Measurements from ENCODE around the gene LRP1. TPM values are rescaled to one million over a fixed set of nuclear protein-coding genes. Genes with fewer than 3 reads are reported as not detected.
A peak's percentile ranks its signal among the peaks of the same experiment; 100 is the strongest.

LRP1 gene
- 5.8 and 6.5 TPM in 2 replicates for total RNA-seq (2014; rRNA removed; shearing (Covaris generic))

DNA sequence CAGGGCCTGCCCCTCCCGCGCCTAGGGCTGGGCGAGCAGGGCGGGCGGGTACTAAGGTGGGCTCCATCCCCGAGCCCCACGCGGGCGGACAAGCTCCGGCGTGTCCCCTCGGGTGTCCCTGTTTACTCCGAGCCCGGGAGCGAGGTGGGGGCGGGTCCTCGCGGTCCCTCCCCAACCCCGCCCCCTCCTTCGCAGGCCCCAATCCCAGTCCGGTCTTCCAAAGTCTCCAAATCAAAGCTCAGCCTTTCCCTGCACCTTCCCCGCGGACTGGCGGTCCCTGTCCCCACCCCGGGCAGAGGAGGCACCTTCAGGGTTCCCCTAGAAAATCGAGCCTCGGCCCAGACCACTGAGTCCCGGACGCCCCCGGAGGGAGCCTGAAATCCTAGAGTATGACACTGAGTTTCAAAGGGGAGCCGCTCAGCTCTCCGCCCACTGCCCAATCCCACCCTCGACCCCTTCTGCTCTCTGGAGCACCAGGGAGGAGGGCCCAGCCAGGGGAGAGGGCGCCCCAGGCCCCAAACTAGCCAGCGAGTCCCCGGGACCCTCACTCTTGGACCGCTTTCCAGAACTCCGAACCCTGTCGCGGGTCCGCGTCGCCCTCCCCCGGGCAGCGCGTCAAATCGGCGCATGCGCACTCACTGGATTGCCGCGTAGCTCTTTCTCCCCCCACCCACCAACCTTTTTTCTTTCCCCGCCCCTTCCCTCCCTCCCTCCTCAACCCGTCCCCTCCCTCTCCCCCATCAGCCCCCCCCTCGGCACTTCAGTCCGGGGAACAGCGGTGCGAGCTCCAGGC lies at the start of gene LRP1:
Gene LRP1, plus strand, starts transcription at position 758 of the 793 bp plus-strand sequence. CDS start 482 bp downstream, outside the sequence.
- peak; percentile 65 for DNase-seq (ENCODE audit: low spot score)

DNA sequence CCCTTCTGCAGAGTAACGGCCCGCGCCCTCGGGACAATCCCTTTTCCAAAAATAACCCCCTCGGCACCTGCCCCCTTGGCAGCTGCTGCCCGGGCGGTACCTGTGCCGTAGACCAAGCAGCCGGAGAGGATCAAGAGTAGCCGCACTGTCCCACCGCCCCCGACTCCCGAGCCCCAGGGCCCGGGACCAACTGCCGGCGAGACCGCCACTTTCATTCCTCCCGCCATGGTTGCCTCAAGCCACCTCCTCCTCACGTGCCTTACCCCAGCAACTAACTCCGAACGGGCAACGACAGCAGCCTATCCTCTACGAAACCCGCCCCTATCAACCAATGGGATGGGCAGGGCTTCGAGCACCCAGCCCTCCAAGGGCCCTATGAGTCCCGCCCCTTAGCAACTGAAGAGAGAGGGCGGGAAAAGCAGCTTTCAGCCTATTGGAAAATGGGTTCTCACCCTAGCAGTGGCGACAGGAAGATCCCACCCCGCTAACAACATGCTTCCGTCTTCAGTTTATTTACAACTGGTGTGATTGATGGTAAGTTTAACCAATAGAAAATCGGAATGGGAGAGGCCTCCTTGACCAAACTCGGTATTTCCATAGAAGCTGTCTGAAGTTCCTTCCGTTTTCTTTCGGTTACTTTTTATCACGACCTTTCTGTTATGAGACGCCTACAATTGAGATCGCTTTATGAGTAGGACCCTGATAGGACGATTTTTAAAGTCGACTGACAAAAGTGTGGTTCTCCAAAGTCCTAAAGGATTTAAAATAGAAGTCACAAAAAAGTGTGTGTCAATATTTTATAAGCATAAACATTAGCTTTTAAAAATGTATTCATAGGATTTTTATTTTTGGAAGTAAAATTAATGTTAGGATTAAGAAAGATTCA lies 49.5 kb upstream of the LRP1 start, which contains the start of gene NEMP1:
Gene NEMP1, minus strand, starts transcription at position 273 of the 886 bp plus-strand sequence. Its CDS starts 46 bp downstream, at position 227.
- peak; percentile 100 for DNase-seq (ENCODE audit: low spot score)

DNA sequence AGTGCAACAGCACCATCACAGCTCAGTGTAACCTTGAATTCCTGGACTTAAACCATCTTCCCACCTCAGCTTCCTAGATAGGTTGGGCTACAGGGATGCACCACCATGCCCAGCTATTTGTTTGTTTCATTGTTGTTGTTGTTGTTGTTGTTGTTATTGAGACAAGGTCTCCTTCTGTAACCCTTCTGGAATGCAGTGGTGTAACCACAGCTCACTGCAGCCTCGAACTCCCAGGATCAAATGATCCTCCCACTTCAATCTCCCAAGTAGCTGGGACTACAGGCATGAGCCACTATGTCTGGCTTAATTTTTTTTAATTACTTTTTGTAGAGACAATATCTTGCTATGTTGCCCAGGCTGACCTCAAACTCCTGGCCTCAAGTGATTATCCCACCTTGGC lies 48.5 kb upstream of the LRP1 start:
- DNase-seq (ENCODE audit: low spot score): no peak

DNA sequence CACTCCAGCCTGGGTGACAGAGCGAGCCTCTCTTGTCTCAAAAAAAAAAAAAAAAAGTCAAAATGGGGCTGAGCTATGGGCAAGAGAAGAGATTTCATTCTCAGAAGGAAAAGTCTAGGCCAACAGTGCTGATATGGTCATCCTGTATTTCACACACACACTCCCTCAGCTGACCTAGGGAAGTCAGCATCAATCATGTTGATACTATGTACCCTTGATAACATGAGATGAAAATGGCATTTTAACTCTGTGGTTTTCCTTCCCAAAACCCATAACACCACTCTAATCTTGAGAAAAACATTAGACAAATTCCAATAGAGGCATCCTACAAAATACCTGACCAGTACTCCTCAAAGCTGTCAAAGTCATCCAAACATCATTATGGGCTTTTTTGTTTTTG lies 47.4 kb upstream of the LRP1 start:
- no peak for DNase-seq (ENCODE audit: low spot score)

DNA sequence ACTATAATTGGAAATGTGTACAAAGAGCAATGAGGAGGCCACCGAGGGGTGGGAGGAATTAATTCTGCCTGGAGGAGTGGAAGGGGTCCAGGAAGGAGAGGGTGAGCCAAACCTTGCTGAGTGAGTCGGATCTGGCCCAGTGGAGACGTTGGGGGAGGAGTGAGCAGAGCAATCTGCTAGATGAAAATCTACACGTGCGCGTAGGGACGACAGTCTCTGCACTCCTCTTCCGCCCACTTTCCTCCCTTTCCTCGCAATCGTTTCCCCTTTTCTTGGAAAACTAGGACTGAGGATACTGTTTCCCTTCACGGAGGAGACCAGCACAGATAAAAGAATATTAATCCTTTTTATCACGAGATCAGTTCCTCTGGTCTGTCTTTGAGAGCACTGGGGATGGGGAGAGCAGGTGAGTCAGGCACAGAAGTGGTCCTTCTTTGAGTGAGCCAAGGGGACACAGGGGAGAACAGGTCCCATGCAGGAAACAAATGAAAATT lies 42.2 kb upstream of the LRP1 start:
- no peak for DNase-seq (ENCODE audit: low spot score)

DNA sequence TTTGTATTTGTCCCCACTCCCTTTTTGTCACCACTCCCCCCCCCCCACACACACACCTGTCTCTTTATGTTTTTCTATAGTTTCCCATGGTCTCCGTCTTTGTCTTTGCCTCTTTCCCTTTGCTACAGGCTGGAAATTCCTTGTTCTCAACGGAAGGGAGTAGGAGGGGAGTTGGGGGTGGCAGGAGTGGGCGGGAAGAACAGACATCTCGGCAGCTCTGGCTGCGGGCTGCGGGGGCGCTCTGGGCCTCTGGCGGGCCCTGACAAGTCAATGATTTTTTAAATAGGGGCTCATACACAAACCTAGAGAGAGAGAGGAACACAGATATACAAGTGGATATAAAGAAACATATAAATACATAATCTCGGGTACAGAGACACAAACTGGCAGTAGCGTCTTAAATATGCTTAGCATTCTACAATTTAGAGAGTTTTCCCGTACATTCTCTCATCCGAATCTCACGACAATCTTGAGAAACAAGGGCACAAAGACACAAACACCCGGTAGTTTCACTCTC lies 41.7 kb upstream of the LRP1 start:
- DNase-seq (ENCODE audit: low spot score): peak; percentile 62

DNA sequence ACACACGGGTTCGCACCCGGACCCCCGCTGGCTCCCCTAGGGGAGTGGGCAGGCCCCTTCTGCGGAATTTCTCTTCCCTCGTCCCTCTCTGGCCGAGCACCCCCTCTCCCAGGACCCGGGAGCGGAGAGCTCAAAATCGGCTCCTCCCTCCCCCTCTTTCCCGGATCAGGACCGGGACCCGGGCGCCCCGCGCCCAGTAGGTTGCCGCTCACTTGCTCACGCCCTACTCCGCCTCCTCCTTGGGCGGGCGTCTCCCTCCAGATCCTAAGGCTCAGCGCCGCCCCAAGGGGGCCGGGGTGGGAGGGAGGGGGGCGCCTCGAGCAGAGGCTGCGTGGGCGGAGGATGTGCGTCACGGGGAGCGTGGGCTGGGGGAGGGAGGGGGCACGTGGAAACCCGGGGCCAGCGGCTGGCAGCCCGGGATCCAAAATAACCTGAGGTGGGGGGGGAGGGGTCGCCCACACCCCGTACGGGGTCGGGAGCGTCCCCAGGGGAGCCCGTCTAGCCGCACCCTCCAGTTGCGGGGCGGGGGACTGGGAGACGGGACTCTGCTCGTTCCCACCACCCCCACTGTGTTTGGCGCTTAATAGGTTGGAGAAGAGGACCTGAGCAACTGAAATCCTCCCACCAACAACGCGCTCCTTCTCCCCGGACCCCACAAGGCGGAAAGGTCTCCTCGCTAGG lies 41.1 kb upstream of the LRP1 start:
- DNase-seq (ENCODE audit: low spot score): peak; percentile 76

DNA sequence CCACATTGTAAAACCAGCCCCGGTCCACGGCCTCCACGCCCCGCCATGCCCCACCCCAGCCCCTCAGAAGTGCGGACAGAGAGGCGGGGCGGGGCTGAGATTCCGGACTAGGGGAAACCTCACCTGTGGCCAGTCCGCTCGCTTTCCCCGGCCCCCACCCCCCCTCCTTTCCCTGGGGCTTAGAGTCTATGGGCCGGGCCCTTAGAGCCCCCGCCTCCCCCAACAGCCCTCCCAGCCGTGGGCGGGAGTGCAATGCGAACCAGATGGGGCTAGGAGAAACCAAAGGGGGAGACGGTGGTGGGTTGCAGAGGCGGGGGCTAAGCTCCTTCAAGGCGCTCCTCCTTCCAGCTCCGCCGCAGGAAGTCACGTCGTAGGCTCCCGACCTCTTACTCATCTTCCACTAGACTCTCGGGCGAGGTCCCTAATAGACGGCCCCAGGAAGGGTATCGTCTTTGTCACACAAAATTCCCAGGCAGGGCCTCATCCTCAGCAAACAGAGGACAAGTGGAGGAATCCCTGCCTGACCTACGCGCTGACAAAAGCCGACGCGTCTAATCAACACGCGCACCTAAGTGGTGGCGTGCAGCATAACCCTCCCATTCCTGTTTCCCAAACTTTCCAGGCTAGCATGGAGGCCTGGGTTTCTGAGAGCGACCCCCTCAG lies 40.5 kb upstream of the LRP1 start:
- peak; percentile 92 for DNase-seq (ENCODE audit: low spot score)

DNA sequence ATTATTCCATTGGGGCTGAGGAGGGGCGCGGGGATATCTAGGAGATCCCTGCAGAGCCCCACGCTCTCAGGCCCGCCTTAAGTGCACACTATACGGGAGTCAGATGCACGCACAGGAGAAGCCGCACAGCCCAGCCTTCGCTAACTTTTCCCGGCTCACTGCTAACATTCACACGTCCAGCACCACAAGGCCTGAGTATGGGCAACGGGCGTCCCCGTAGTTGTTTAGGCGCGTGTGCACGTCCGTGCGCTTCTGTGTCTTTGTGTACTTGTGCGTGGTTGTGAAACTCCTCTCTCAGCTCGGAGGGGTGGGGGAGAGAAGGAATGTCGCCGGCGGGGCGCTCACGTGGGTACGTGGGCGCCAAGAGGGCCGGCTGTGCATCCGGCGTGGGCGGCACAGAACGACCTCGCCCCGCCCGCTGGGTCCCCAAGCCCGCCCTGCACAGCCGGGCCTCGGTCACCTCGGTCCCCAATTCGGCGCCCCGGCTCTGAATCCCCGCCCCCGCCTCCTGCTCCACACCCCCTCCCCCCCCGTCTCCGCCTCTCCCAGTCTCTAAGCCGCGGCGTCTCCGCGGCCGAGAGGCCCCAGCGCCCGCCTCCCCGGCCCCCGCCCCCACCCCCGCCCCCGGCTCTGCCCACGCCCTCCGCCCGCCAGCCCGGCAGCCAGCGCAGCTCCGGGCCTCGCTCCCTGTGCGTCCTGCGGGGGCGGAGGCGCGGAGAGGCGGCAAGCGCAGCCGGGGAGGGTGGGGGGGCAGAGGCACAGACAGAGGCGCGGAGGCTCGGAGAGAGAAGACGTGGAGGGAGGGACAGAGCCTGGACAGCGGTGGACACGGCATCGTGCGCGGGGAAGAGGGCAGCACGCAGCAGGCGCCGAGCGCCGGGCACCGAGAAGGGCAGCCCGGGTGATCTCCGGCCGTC lies 39.7 kb upstream of the LRP1 start, which contains the start of gene NAB2:
Gene NAB2, plus strand, starts transcription at position 761 of the 917 bp plus-strand sequence. CDS start 158 bp downstream, outside the sequence.
- peak; percentile 93 for DNase-seq (ENCODE audit: low spot score)

DNA sequence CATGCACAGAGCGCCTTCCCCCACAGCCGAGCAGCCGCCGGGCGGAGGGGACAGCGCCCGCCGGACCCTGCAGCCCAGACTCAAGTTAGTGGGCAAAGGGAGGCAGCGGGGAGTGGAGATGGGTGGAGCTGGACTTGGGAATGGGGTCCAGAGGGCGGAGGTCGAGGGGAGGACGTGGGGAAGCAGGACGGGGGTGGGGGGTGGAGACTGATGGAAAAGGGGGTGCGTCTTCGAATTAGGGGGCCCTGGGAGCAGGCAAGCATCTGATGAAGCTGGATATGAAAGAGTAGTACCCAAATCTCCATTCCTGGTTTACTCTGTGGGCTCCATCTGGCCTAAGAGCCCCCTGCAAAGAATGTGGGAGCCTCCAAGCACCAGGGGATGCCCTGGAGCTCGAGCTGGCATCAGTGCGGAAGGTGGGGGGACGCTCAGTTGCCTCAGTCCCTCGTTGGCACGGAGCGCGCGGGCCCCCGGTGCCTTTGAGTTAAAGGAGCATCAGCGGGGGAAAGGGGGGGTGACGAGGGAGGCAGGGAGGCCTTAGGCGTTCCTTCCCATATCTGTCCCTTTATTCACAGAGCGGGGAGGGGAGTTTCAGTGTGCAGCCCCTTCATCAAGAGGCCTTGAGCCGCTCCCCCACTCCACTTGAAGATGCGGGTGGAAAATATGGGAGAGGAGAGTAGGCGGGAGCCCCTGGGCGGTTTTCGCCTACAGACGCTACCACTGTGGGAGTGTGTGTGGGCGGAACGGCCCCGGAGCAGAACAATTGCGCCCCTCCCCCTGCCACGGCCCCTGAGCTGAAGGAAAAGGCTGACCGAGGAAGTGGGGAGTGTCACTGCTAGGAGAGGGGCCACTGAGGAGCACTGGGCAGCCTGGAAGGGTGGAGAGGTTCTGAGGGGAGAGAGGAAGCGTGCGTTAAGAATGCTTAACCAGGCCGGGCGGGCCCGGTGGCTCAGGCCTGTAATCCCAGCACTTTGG lies 38.7 kb upstream of the LRP1 start:
- DNase-seq (ENCODE audit: low spot score): no peak

DNA sequence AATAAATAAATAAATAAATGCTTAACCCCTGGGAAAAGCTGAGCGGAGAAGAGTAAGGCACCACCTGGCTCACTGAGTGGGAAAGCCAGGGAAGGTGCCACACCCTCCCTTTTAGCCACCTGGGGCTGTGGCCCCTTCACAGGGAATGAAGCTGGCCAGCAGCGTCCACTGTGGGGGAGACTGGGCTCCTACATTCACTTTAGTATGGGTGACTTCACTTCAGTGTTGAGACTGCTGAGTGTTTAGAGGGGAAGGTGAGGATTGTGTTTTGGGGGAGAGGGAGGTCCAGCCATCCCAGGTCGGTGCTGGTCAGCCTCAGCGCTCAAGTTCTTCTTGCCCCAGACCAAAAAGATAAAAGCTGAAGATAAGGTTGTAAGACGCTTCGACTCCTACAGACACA lies 37.8 kb upstream of the LRP1 start:
- no peak for DNase-seq (ENCODE audit: low spot score)

DNA sequence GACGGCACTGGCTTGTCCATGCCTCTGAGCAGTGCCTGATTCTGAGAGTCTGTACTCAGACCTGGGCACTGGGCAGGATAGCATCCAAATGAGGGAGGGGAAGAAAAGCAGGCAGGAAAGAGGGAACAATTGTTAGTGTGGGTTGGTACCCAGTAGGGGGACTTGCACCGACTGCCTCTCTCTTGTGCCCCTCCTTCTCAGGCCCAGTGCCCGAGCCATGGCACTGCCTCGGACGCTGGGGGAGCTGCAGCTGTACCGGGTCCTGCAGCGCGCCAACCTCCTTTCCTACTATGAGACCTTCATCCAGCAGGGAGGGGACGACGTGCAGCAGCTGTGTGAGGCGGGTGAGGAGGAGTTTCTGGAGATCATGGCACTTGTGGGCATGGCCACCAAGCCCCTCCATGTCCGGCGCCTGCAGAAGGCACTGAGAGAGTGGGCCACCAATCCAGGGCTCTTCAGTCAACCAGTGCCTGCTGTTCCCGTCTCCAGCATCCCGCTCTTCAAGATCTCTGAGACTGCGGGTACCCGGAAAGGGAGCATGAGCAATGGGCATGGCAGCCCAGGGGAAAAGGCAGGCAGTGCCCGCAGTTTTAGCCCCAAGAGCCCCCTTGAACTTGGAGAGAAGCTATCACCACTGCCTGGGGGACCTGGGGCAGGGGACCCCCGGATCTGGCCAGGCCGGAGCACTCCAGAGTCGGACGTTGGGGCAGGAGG lies 37.2 kb upstream of the LRP1 start:
- no peak for DNase-seq (ENCODE audit: low spot score)

DNA sequence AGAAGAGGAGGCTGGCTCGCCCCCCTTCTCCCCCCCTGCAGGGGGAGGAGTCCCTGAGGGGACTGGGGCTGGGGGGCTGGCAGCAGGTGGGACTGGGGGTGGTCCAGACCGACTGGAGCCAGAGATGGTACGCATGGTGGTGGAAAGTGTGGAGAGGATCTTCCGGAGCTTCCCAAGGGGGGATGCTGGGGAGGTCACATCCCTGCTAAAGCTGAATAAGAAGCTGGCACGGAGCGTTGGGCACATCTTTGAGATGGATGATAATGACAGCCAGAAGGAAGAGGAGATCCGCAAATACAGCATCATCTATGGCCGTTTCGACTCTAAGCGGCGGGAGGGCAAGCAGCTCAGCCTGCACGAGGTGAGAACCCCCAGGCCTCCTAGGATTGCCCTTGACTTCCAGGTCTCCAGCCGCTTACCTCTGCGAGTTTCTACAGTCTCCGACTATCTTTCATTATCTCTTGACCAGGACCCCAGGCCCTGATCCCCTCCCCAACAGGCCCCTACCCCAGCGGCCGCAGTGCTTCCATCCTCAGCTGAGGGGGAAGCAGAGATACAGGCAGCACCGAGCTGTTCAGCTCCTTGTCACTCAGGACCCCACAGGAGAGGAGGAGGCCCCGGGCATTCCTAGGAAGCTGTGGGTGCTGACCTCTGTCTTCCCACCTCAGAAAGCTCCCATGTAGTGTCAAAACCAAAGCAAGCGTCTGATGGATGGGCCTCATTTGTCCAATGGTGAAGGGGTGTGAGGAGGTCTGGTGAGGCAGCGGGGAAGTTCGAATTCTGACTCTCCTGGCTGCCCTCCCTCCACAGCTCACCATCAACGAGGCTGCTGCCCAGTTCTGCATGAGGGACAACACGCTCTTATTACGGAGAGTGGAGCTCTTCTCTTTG lies 36.4 kb upstream of the LRP1 start:
- DNase-seq (ENCODE audit: low spot score): peak; percentile 2

DNA sequence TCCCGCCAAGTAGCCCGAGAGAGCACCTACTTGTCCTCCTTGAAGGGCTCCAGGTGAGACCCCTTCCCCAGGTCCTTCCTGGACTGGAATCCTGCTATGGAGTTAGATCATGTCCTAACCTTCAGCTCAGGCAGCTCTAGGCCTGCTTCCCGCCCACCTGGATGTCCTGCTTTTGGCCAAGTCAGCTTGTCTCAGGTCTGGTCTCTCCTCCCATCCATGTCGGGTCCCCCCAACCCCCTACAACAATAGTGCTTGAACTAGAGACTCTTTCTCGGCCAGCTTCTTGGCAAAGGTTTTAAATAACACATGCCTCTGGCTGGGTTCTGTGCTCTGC lies 35.8 kb upstream of the LRP1 start:
- DNase-seq (ENCODE audit: low spot score): peak; percentile 2

DNA sequence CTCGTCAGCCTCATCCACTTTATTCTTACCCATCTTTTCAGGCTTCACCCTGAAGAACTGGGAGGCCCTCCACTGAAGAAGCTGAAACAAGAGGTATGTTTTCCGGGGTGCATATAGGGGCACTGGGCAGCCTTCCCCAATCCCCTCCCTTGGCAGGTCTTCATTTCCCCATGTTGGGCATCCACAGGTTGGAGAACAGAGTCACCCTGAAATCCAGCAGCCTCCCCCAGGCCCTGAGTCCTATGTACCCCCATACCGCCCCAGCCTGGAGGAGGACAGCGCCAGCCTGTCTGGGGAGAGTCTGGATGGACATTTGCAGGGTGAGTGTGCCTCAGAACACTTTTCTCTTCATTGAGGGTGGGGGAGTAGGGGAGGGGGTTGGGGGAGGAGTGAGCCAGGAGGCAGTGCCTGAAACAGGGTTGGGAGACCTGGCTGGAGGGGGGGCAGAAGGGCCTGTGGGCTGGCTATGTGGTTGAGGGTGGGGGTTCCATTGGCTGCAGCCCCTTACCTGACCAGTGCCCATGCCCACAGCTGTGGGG lies 35.3 kb upstream of the LRP1 start:
- no peak for DNase-seq (ENCODE audit: low spot score)

DNA sequence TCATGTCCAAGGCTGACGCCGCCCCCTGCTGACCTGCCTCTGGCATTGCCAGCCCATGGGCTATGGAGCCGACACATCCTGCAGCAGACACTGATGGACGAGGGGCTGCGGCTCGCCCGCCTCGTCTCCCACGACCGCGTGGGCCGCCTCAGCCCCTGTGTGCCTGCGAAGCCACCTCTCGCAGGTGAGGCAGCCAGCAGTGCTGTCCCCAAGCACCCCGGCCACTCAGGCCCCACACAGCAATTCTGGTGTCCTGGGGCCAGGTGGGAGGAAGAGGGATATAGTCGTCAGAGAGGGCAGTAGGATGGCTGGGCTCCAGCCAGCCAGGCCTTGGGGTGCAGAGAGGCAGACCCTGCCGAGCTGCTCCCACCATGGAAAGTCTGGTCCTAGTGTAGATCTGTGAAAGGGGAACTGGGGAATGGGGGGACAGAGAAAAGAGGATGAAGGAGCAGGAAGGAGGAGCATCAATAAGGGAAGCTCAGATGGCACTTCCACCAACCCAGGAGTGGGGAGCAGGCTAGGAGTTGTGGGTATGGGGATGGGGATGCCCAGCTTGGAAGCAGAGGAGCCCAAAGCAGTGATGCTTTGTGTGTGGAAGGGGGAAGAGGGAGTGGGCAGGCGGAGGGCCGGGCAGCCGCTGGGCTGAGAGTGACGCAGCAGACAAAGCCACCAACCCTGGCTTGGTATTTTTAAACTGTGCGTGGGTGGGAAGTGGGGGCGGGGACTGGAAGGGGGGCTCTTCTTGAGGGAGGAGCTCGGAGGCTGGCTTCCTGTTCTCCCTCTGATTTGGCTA lies 34.7 kb upstream of the LRP1 start:
- DNase-seq (ENCODE audit: low spot score): peak; percentile 22

Data from H4 (cell line).